Measurements from ENCODE around the gene HS3ST3B1.

The HS3ST3B1 gene

DNA sequence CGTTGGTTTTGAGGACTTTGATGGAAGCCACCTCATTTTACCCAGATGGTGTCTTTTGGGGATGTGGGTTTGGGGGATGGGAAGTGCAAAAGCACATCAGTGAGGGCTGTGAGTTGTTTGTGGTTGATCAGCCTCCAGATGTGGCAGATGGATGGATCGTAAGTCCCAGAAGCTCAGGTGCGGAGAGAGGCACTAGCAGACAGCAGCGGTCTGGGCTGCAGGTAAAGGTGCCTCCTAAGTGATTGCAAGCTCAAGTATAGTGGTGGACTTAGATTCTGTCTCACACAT is 18.0 kb downstream of the HS3ST3B1 start:
- DNase-seq (ENCODE audit: extremely low spot score, insufficient read length, low read depth) (no peak), FAIRE-seq (no peak)

GRCh38 chr17:14320098-14320497 is 19.2 kb downstream of the HS3ST3B1 start:
- FAIRE-seq (no peak), DNase-seq (ENCODE audit: extremely low spot score, insufficient read length, low read depth) (no peak)

GRCh38 chr17:14320734-14321475 is 20.0 kb downstream of the HS3ST3B1 start:
- no peak for DNase-seq (ENCODE audit: extremely low spot score, insufficient read length, low read depth)
- no peak for FAIRE-seq

DNA sequence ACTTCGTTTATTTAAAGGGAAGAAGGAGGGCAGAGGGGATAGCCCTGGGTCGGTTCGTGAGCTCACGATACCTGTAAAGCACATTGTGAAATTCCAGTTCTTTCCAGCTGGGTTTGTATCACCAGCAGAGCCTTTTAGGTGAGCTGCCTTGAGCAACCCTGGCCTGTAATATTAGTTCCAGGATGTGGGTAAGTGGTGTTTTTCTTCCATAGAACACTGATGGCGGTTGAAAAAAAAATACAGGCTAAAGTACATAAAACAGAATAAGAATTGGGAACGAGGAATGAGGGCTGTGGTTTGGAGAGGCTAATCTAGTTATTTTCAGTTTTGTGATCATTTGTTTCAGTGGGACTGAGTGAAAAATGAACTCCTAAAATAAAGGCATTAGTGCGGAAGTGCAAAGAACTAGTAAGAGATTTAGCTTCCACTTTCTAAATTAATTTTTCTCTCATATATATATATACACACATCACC is 20.6 kb downstream of the HS3ST3B1 start:
- FAIRE-seq = no peak

DNA sequence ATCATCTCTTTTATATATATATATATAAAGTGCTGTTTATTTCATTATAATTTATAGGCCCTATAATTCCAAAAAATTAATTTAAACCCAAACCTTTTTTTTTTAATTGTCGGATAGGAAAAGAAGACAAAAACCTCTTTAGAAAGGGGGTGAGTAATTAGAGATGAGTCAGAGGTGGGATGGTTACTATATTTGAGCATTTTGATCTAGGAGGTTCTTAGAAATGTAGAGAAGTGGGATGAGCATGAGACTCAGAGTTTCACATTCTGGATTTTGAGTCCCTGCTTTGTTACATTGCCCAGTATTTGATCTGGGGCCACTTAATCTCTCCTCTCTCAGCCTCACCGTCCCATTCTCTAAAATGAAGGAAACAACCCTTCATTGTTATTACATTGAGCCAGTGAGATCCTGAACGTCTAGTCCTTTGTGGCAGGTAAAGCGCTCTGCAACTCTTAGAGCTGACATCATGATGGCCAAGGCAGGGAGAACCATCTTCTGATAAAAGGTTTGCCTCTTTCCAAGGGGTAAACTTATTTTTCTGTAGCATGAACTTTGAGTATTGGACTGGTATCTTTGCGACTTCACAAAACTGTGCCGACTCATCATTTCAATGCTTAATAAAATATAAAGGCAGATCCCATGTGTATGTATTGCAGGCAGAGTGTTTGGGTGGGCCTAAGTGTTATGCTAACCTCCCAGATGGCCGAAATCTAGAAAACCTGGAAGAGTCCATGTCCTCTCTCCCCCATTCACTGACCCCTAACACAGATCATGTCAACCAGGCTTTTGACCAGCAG is 21.3 kb downstream of the HS3ST3B1 start:
- FAIRE-seq = no peak
- DNase-seq (ENCODE audit: extremely low spot score, insufficient read length, low read depth) = no peak

More for the DNA sequence above, 20.6 kb downstream of the HS3ST3B1 start:
- DNase-seq (ENCODE audit: extremely low spot score, insufficient read length, low read depth) = no peak

- DNase-seq (ENCODE audit: extremely low spot score, insufficient read length, low read depth) (no peak), FAIRE-seq (no peak)
Measured at GRCh38 chr17:14323522-14323981, 22.7 kb downstream of the HS3ST3B1 start.

DNA sequence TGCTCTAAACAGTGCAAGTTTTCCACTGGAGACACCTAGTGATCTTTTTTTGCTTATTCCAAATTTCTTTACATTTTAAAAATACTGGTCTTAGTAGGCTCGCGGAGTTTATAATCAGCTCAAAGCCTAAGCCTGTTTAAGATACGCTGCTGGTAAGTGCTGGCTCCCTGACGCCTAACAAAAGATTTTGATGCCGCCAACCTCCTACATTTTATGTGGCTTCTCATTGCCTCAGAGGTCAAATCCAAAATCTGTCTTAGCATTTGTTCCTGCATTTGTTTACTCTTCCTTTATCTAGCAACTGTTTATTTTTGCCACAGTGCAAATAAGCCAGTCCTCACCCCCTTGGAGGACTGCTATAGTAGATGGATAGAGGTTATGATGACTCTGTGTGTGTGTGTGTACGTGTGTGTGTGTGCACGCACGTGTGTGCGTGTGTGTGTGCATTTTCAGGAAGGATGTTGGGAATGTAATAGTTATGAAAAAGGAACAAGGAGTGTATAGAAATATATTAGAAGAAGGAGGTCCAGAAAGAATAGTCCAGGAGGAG is 24.8 kb downstream of the HS3ST3B1 start:
- DNase-seq (ENCODE audit: extremely low spot score, insufficient read length, low read depth) (no peak), FAIRE-seq (no peak)

GRCh38 chr17:14329900-14330491 is 29.1 kb downstream of the HS3ST3B1 start:
- DNase-seq (ENCODE audit: extremely low spot score, insufficient read length, low read depth) (no peak), FAIRE-seq (no peak)

DNA sequence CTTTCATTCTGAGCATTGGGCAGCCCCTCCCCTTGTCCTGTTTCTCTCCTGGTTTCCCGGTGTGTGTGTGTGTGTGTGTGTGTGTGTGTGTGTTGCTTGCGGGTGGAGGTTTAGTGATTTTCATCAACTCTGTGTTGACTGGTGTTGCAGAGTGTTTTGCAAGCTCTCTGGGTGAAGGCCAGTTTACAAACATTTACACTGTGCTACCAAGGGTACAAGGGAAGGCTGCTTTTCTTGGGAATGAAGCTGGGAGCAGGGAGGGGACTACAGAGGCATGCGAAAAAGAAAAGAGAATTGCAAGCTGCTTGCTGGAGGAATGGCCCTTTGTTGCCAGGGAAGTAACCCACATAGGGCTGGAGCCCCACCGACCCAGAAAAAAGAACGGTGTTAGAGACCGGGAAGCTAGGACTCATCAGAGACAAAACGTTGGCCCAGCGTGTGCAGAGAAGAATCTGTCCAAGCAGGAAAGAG is 29.6 kb downstream of the HS3ST3B1 start:
- FAIRE-seq = no peak
- DNase-seq (ENCODE audit: extremely low spot score, insufficient read length, low read depth) = no peak

DNA sequence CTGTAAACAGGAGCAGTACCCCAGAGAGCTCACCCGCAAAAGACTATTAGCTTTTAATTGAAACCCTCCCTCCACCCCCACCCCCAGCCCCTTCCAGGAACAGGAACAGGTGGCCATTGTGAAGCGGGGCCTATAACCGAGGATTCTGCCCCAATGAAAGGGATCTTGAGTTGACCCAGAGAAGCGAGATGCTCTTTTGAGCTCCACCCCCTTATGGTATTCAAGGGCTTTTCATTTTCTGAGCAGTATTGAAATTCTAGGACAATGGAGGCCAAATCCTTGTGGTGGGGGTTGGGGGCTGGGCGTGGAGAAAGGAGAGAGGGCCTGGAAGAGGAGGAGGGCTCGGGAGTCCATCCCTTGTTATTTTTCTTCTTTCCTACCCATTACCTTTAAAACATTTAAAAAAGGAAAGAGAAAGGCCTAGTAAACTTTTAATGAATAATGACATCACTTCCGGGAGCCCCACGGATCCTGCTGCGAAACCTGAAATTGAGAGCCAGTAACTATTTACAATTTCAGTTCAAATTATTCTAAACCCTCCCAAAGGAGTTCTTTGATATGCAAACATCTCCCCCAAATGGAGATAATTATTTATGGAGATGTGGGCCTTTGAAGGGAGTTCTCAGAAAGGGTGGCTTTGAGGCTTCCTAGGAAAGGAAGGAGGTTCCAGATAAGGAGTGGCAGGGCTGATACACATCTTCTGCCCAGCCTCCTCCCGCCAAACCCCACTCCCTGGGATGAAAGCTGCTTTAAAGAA is 30.5 kb downstream of the HS3ST3B1 start:
- DNase-seq (ENCODE audit: extremely low spot score, insufficient read length, low read depth) (no peak), FAIRE-seq (no peak)

GRCh38 chr17:14331982-14332298 is 31.1 kb downstream of the HS3ST3B1 start:
- FAIRE-seq = no peak
- no peak for DNase-seq (ENCODE audit: extremely low spot score, insufficient read length, low read depth)

DNA sequence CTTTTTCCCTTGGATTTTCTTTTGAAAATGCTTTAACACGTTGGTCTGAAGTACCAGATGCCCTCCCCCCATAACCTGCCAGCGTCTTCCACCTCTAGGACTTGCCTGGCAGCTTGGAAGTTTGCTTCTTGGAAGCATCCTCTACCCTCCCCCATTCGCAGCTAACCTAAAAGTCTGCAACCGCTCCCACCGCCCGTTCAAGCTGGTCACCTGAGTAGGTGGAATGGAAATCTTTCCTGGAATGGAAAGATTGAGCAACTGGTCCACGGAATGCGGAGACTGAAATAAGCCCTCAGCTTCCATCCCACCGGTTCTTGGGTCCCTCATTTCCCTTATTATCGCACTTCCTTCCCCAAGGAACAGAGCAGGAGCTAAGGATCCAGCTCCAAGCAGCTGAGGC is 31.4 kb downstream of the HS3ST3B1 start:
- DNase-seq (ENCODE audit: extremely low spot score, insufficient read length, low read depth) (no peak), FAIRE-seq (no peak)

DNA sequence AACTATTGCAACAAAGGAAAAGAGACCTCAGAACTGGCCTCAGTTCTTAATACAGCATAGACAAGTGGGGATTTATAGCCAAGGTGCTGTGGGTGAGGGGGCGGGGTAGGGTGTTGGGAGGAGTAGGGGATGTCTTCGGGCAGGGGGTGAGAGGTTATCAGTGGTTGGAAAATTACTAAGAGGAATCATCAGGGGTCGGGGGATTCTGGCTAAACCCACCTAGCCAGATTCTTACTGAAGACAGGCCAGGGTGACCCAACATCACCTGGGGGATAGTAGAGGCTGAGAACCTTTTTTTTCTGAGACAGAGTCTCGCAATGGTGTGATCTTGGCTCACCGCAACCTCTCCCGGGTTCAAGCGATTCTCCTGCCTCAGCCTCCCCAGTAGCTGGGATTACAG is 32.6 kb downstream of the HS3ST3B1 start:
- FAIRE-seq (no peak), DNase-seq (ENCODE audit: extremely low spot score, insufficient read length, low read depth) (no peak)

GRCh38 chr17:14334276-14334840 is 33.5 kb downstream of the HS3ST3B1 start:
- DNase-seq (ENCODE audit: extremely low spot score, insufficient read length, low read depth) (no peak), FAIRE-seq (no peak)

DNA sequence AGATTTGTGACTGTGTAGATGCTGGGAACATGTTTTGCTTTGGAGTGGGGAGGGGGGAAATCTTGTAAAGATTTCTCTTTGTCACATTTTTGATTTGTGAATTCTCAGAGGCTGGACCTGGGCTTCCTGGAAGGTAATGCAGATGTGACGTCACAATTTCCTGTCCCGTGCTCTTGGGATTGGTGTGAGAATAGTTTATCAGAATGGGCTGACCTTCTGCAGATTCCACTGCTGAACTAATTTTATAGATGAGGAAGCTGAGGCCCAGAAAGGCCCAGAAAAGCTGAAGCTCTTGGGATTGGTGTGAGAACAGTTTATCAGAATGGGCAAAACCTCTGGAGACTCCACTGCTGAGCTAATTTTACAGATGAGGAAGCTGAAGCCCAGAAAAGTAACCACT is 34.0 kb downstream of the HS3ST3B1 start:
- DNase-seq (ENCODE audit: extremely low spot score, insufficient read length, low read depth) = no peak
- FAIRE-seq = no peak

GRCh38 chr17:14336418-14336817 is 35.5 kb downstream of the HS3ST3B1 start:
- DNase-seq (ENCODE audit: extremely low spot score, insufficient read length, low read depth) (no peak), FAIRE-seq (no peak)

GRCh38 chr17:14337596-14338079 is 36.8 kb downstream of the HS3ST3B1 start:
- no peak for DNase-seq (ENCODE audit: extremely low spot score, insufficient read length, low read depth)
- FAIRE-seq = no peak

DNA sequence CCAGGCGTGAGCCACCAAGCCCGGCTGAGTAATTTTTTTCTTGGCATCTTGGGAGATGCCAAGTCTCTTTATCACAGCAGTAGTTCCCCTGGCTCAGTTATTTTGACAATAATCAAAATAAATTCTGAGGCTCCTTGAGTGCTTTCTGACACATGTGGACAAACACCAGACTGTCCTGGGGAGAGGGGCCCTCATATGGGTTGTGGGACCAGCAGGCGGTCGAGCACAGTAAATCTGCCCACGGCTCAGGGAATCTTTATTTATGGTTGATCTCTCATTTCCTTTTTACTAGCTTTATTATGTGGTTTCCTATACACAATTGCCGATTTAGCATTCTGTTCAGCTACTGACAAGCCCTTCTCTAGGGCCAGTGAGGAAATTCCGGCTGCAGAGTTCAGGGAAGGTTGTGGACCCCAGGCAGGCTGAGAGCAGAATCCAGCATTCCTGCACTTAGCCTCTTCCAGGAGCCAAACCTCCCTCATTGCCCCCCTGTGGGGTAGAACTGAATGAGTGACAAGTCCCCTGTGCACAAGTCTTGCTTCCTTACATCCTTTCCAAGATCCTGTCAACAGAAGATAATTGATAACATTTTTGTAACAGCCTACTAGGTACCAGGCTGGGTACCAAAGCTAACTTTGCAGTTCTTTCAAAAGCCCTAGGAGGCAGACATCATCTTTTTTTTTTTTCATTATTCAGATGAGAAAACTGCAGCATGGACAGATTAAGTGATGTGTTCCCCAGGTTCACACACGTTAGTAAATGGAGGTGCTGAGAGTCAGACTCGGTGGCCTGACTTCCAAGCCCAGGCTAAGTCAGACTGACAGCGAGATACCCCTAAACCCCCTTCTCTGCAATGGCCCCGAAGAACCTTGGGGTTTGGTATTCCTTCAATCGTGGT is 40.2 kb downstream of the HS3ST3B1 start:
- FAIRE-seq = no peak
- DNase-seq (ENCODE audit: extremely low spot score, insufficient read length, low read depth) = no peak

GRCh38 chr17:14341866-14342265 is 41.0 kb downstream of the HS3ST3B1 start:
- FAIRE-seq (no peak), DNase-seq (ENCODE audit: extremely low spot score, insufficient read length, low read depth) (no peak)
